Esophagus squamous epithelium (tissue), 4 donors: ENCODE data around the gene TOB2.

Source experiments
- POLR2A ChIP-seq, 4 donors: fragments of 450-650 bp; IDR thresholded peaks; one replicate each; pipeline ENCODE4 v1.6.1; 2017; ENCODE audit warnings: antibody characterized with exemption in 4 of 4, mild to moderate bottlenecking in 4 of 4, moderate library complexity in 3 of 4
- TF ChIP-seq, protein P1 (sequence below), 6 experiments: fragments of 450-650 bp in 4 of 6; fragments of 200-600 bp in 2 of 6; sonication (generic) in 2 of 6; IDR thresholded peaks; one replicate each; pipeline ENCODE4 v1.5.1; 2016 to 2019; ENCODE audit warnings: antibody characterized with exemption in 6 of 6, mild to moderate bottlenecking in 4 of 6, moderate library complexity in 4 of 6

DNA sequence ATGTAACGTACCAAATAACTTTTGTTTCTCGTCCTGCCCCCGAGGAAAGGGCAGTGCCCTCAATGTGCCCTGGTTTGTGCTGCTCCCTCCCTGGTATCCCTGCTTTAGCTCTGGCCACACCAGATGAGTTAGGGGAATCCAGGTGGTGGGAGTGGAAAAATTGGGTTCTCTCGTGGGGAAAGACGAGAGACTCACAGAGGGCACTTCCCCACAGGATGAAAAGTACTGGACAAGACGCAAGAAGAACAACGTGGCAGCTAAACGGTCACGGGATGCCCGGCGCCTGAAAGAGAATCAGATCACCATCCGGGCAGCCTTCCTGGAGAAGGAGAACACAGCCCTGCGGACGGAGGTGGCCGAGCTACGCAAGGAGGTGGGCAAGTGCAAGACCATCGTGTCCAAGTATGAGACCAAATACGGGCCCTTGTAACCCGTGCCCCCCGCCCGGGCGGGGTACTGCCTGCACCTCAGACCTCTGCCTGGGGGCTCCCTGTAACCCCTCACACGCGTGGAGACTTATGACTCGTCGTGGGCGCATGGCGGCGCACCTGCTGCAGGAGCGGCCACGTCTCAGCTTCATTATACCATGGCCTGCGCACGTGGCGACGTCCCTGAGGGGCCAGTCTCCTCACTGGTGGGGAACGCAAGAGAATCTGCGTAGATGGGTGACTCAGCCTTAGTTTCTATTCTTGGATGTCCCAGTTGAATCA is 50.9 kb downstream of the TOB2 start:
- TF ChIP-seq, protein P1, sequence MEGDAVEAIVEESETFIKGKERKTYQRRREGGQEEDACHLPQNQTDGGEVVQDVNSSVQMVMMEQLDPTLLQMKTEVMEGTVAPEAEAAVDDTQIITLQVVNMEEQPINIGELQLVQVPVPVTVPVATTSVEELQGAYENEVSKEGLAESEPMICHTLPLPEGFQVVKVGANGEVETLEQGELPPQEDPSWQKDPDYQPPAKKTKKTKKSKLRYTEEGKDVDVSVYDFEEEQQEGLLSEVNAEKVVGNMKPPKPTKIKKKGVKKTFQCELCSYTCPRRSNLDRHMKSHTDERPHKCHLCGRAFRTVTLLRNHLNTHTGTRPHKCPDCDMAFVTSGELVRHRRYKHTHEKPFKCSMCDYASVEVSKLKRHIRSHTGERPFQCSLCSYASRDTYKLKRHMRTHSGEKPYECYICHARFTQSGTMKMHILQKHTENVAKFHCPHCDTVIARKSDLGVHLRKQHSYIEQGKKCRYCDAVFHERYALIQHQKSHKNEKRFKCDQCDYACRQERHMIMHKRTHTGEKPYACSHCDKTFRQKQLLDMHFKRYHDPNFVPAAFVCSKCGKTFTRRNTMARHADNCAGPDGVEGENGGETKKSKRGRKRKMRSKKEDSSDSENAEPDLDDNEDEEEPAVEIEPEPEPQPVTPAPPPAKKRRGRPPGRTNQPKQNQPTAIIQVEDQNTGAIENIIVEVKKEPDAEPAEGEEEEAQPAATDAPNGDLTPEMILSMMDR (IDR thresholded peaks at IDR 0.05) = no peak
- no peak for TF ChIP-seq POLR2A (IDR thresholded peaks at IDR 0.05)
